GM19455 (cell line): ENCODE data around the gene TNFRSF1B.

ENCODE experiments used
- ATAC-seq: cut with Tn5 transposase; IDR thresholded peaks from one replicate; pipeline ENCODE4 v1.9.1; 2021; ENCODE audit not compliant: unreplicated experiment

Gene TNFRSF1B

DNA sequence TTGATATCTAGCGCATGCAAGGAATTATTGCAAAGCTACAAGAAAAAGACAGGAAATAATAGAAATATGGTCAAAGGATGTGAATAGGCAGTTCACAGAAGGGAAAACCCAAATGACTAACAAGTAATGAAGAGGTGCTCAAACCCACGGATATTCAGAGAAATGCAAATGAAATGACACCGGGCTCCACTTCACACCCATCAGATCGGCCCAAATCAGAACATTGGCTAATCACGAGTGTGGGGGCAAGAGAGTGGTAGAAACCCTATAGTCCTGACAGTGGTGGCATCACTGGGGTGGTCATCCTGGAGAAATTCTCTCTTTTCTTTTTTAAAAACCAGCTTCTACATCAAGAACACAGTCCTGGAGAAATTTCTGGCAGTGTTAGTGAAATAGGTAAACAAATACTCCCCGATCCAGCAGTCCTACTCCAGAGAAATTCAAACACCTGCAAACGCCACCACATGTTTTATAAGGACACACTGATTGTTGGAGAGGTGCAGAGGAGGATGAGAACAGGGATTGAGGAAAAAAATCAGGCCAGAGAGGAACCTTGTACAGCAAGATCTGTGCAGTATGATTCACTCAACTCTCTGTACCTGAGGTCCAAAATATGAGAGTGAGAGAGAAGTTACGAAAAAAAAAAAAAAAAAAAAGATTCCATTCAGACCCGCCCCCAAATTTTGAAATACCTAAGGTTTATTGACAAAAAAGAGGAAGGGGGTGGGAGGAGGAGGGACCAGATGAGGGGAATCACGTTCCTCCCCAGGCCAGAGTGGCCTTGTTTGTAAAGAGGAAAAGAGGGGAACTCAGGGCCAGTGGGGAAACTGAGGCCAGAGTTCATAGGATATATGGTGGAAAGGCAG is 9.2 kb upstream of the TNFRSF1B start:
- ATAC-seq, result no peak

DNA sequence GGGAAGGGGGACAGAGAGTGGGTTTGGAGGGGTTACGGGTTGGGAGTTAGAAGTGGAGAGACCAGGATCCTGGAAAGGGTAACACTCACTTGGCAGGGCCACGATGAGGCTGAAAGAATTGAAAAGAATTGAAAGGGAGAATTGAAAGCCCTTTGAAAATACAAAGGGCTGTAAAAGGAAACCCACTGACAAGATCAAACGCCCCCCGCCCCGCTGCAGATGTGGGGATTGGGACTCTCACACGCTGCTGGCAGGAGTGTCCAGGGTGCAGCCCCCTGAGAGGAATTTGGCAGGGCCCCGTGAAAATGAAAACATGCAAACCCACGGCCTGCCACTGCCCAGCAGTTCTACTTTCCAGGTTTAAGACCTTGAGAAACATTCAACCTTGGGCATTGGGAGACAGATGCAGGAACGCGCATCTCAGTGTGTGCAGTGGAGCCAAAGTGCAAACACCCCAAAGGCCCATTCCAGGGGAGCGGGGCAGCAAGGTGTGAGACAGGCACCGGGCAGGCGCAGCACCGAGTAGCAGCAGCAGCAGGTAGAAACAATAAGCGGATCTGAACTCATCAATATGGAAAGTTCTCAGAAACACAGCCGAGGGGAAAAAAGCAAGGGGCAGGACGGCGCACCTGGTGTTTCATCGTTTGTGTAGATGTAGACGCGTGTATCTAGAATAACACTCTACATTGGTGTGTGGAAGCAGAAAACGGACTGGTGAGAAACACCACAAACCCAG is 8.3 kb upstream of the TNFRSF1B start:
- no peak for ATAC-seq

DNA sequence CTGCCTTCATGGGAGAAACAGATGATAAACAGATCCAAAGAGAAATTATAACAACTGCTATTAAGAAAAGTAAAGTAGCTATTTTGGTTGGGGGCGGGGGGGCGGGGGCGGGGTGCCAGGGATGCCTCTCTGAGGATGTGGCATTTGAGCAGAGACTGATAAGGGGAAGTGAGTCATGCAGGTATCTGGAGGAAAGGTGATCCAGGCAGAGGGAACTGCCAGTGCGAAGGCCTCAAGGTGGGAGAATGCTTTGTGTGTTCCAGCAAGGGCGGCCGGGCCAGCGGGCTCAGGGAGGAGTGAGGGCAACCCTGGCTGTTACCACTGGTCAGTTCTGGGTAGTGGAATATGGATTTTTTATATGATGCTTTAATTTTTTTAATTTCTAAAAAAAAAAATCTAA is 7.0 kb upstream of the TNFRSF1B start:
- ATAC-seq, result no peak

DNA sequence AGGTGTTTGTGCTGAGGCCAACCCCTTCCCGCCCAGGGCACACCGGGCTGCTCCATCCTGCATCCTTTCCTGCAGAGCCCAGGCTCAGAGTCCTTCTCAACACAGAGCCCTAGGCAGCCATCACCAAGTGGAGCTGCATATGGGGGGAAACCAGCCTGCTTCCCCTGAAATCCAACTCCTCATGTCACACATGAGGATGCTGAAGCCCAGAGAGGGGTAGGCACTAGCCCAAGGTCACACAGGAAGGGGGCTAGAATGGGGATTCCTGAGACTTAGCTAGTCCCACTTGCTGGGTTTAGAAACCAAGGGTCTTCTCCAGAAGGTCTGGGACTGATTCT is 5.5 kb upstream of the TNFRSF1B start:
- no peak for ATAC-seq

DNA sequence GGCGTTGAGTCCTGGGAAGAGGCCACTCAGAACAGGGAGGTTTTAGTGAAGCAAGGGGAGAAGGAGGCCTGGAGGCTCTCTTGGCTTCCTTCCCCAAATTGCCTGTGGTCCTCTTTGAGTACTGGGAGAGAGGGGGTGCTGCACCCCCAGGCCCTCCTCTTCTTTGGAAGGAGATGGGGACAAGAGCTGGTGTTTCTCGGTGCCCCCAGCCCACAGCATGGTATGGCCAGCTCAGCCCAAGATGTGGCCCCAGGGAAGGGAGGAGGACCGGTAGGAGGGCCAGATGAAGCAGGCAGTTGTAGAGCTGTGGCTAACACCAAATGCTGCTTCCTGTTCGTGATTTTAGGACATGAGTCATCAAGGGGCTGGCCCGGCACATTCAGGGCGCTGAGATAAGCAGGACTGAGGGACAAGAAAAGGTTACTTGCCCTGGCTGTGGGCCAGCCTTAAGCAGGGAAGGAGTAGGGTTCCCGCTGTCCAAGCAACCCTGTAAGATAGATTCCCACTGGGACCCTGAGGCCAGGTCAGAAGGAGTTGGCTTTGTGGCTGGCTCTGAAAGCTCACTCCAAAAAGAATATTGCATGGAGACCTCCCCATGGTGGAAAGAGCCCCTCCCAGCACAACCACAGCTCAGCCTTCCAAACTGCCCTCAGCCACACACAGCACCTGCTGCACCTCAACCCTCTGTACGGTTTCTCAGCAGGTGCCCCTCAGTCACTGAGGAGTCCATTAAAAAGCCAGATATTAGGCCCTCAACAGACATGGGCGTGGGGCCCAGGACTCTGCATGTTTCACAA is 4.9 kb upstream of the TNFRSF1B start:
- peak; percentile 79 for ATAC-seq

DNA sequence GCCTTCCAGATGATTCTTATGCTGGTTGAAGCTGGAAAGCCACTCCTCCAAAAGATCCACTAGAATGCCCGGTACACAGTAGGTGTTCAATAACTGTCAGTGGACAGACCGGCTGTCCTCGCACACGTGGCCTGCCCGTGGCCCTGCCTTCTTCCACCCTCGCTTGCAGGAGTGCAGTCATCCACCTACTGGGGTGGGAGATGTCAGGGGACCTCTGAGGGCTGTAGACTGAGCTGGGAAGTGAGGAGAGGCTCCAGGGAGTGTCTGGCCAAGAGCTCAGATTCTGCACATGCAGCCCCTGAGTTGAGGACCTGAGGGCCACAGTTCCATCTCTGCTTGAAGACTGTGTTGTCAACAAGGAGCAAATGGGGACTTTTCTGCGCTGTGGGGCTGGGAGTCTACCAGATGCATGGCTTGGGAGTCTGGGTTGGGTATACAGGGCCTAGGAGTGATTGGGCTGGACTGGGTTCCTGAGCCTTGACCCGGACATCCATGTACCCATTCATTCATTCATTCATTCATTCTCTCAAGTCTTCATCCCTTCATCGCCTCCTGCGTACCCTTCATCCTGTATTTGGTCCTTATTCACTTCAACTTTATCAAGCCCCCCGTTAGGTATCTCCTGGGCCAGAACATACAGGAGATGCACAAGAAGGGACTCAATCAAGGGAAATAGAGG is 4.2 kb upstream of the TNFRSF1B start:
- ATAC-seq, result no peak

DNA sequence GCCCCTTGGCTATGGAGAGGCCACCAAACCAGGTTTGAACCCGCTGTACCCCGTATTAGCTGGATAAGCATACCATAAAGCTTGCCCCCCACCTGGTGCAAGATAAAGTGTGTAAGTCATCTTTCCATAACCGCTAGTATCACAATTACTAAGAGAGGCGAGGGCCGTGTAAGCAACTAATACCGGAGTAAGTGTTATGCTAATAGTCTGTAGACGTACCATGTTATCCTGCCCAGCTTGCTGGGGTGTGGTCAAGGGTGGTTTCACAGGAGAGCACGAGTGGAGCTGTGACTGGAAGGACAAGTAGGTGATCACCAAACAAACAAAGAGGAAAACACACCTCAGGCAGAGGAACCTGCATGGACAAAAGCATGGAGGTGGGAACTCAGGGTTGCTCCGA is 3.6 kb upstream of the TNFRSF1B start:
- ATAC-seq, result no peak

DNA sequence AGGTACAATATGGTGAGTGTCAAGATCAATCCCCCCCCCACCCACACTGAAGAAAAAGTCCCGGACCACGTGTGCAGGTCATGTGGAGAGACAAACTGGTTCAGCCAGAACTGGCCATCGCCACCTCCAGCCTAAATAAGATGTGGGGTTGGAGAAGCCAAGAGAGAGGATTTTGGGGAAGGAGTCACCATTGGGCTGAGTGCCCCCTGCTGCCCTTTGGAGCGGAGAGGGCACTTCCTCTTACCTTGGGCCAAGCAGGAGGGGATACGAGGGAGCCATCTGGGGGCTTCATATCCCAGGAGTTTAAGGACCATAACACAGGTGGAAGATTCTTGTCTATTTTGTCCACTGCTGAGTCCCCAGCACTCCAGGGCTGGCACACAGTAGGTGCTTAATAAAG is 2.6 kb upstream of the TNFRSF1B start:
- no peak for ATAC-seq

DNA sequence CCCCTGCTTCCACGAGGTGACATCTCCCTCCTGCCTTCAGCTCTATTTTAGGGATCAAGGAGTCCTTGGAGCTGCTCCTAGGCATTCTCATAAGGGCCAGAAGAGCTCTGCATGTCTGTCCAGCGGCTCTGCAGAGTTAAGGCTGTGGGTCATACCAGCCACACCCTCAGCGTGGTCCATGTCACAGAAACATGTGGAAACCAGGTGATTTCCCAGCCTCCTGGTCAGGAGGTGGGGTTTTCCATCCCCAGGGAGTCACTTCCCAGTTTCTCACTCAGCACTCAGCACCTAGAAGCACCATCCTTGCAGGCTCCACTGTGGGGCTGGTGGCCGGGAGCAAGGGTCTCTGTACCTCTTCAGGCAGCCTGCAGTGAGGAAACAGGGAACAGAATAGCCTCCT is 1.4 kb upstream of the TNFRSF1B start:
- no peak for ATAC-seq

DNA sequence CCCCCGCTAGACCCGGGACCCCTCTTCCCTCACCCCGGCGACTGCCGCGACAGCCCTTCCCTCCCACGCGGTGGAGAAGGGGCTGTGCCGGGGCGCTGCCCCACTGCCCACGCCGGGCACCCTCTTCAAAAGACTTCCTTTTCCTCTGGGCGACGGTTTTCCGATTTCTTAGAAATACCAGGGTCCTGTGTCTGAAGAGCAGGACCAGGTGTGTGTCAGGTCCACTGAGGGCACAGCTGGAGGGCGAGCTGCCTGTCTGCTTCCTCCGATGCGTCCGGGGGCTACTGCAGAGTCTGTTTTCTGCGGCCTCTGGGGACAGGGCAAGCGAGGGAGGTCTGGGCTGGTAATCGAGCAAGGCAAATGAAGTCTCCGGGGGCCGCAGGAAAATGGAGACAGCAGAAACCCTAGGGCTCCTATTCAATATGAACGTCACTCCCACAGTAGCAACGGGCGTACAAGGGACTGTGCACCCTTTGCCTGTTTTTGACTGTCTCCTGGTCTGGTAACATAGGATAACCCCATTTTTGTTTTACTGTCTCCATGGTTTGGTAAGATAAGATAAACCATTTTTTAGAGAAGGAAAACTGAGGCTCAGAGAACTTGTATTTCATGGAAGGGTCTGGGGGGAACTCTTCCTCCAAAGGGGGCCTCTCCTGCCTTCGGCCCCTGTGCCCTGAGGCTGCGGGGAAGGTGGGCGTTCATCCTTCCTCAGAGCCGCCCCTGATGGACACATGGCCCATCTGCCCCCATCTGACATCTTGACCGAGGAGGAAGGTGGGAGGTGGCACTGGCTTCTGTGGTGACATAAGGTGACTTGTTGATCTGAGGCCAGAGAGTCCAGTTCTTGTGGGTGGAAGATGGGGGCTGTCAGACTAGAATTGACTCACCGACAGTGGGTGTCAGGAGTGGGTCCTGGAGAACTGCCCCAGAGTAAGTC is 970 bp downstream of the TNFRSF1B start:
- peak; percentile 16 for ATAC-seq

DNA sequence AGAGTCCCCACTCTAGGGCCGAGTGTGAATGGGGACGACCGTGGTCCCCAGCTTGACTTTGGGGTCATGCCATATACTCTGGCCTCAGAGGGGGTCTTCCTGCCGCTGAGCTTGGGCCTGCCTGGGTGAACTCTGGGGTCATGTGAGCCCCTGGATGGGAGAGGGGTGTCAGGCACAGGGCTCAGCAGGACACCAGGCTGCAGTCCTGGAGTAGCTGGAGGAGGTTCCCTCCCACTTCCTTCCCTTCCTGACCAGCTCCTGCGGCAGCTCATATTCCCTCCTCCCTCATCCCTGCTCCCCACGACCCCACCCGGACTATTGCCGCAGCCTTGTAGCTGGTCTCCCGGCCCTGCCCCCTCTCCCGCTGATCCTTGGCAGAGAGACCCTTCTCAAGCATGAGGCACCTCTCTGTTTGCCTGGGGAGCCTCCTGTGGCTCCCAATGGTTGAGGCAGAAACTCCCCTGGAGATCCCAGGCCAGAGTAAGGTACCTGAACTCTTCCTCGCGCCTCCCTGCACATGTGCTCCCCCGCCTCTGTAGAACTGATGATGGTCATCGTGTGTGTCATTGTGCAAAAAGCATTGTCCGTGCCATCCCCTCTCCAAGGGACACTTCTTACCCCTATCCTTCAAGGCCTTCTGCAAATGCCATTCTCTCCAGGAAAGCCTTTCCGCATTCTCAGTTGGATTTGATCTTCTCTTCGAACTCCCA is 1.8 kb downstream of the TNFRSF1B start:
- ATAC-seq, result no peak

DNA sequence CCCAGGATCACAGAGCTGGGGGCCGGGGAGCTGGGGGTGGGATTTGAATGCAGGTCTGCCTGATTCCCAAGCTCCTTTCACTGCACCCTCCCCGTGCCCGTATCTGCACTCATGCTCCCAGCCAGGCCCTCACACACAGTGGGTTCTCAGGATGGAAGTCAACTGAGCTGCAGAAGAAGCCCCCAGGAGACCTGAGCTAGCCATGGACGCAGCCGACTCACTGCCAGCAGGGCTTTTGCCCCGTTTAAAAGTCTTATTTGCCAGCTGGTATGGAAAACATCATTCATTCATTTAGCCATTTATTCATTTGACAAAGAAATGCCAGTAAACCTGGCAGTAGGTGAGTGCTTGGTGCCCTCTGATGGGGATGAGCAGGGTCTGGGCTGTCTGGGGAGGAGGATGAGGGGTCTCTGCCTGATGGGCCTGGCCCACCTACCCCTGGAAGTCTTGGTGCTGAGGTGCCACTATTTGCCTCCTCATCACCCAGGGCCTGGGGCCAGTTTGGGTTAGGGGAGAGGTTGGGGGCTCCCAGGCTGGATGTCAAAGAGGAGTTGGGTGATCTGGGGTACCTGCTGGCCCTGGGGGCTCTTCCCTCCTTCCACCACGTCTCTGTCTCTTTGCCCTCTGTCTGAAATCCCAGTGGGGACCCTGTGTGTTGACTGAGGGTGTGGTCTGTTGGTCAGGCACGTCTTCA is 2.8 kb downstream of the TNFRSF1B start:
- no peak for ATAC-seq

DNA sequence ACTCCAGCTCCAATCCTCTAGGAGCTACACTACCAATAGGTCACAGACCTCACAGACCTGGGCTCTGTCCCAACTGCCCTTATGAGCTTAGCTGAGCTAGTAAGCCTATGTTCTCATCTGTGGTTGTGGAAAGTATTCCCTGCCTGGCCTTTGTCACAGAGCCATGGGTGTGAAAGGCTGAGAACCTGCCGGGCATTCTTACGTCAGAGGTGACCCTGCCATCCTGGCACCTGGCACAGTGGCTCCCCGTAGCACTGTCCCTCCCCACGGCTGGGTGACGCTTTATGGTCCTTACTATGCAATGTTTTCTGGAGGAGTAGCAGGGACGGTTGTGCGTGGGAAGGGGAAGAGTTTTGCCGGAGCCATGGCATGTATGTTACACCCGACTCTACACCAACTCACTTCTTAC is 3.5 kb downstream of the TNFRSF1B start:
- no peak for ATAC-seq

DNA sequence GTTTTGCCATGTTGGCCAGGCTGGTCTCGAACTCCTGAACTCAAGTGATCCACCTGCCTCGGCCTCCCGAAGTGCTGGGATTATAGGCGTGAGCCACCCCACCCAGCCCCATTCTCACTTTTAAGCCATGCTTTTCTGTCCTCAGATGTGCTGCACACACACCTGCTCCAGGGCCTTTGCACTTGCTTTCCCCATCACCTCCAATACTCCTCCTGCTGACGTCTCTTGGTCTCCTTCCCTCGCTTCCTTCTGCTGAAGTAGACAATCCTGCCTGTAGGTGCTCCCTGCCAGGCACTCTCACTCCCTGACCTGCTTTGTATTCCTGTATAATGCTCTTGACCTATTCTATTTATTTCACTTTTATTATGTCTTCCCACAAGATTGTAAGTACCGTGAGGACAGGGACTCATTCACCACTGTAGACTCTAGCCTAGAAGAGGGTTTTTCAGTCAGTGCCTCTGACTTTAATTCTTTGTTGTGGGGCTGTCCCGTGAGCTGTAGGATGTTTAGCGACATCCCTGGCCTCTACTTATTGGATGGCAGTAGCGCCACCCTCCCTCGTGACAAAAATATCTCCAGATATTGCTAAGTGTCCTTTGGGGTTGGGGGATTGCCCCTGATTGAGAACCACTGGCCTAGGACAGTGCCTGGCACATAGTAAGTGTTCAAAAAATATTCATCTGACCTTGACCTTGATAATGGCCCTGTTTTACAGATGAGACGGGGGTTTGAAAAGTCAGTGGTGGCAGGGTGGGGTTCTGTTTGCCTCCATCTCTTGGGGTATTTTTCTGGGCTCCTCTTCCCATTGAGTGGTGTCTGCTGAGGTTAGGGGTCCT is 4.6 kb downstream of the TNFRSF1B start:
- ATAC-seq, result no peak

DNA sequence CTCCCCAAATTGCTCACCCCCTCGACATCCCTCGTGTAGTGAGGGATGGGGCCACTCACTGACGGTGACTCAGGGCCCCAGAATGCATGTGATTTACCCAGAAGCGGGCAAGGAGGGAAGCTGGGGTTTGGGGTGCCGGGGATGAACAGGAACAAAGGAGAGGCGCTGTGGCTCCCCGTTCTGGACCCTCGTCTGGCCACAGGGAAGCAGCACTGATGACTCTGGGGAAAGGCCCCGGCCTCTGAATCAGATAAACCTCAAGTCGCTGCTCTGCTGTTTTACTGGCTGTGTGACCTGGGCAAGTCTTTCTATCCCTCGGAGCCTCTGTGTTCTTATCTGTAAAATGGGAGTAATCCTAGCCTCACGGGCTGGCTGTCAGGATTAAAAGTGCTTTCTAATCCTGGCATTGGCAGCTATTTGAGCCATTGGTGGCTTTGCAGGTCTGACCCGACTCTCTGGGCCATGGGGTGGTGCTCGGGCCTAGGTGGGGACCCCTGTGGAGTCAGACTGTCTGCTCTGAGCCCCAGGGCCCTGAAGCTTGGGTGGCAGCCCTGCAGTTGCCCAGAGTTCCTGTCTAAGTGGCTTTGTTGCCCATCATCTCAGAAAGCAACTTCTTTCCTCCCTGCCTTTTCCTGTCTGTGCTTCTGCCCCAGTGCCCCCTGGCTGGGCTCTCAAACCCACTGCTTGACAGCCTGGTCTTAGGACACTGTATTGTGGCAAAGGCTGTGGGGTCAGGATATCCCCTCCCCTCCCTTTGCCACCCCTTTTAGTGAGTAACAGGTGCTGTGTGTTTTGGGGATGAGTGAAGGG is 5.5 kb downstream of the TNFRSF1B start:
- no peak for ATAC-seq

DNA sequence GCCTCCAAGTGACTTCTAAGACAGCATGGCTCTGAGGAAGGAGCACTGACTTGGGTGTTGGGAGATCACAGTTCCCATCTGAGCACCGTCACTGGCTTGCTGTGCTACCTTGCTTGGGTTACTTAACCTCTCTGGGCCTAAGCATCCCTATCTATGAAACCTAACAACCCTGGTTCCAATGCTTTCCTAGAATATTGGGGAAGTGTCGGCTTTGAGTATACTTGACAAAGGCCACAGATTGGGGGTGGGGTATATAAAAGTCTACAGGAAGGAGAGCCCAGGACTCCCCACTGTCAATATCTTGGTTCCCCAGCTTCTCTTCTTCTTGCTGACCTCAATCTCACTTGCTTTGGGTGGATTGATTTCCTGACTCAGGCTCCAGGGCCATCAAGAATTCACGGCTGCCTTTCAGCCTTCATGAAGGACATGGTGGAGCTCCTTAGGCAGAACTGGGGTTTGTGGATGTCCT is 6.3 kb downstream of the TNFRSF1B start:
- no peak for ATAC-seq

DNA sequence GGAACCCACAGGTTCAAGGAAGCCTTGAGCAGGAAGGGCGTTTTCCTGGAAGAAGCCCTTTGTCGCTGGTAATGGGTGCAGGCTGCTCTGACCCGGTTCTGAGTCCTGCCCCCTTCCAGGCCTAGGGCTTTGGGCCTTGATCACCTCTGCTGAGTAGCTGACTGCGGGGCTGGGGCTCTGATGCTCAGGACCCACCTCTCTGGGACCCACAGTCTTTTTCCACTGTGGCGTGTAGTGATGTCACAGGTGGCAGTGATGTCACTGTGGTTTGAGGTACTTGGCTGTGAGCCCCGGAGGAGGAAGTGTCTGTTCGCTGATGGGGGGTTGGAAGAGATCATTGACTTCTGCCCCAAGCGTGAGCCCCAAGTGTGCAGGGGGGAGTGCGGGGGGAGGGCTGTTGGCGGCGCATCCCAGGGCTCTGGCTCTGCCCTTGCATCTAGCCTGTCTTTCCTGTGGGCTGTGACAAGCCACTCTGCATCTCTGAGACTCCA is 6.9 kb downstream of the TNFRSF1B start:
- ATAC-seq, result no peak
